ENCODE measurements around the gene LUM.

- TF ChIP-seq CTCF (IDR thresholded peaks at IDR 0.05; ENCODE audit: extremely low read depth in 1 of 2, insufficient read depth in 1 of 2, low read depth in 1 of 2, low read length in 2 of 2) (no peak), POLR2AphosphoS5 (IDR thresholded peaks at IDR 0.05; ENCODE audit: insufficient read depth, low read depth, low read length) (no peak), EZH2 (IDR thresholded peaks at IDR 0.05; ENCODE audit: borderline replicate concordance, low read depth, low read length, severe bottlenecking) (no peak), POLR2A (IDR thresholded peaks at IDR 0.05; ENCODE audit: low read depth, low read length) (no peak), MAX (IDR thresholded peaks at IDR 0.05; ENCODE audit: insufficient read depth, insufficient read length) (no peak), MYC (IDR thresholded peaks at IDR 0.05; ENCODE audit: low read depth, low read length) (no peak), GATA2 (IDR thresholded peaks at IDR 0.05; ENCODE audit: insufficient read depth, insufficient read length, low read depth, low read length) (no peak), FOS (IDR thresholded peaks at IDR 0.05; ENCODE audit: borderline replicate concordance, insufficient read depth, low read length) (no peak)
These were observed 33.9 kb downstream of the LUM start for GRCh38 chr12:91077228-91077954.

All from endothelial cell of umbilical vein (primary cell).